MCF 10A (cell line): ENCODE measurements around the gene ASTN2. TPM values are rescaled to one million over a fixed set of nuclear protein-coding genes. Genes with fewer than 3 reads are reported as not detected.

ENCODE experiments used
- BruUV-seq: library from RNA; stranded (reverse); fragments of 400-500 nt; replicated peaks from 2 replicates; lab custom pipeline; 2021; lab: Mats Ljungman, UMichigan
- CTCF ChIA-PET: fragments of 300-600 bp; sonication (Branson Sonifier 250); formaldehyde crosslinking; extraction: SDS; loops from one replicate; lab custom pipeline; 2021; ENCODE audit warnings: antibody characterized with exemption, inconsistent platforms; lab: Yijun Ruan, JAX
- POLR2A ChIA-PET: fragments of 300-600, 350-650 bp; sonication (Branson Sonifier 250); formaldehyde crosslinking; extraction: SDS; loops from one replicate; lab custom pipeline; 2020; ENCODE audit warnings: antibody characterized with exemption, inconsistent platforms; lab: Yijun Ruan, JAX
- DNase-seq: peaks from one replicate; pipeline ENCODE4 v3.0.0-alpha.2; 2018; ENCODE audit not compliant: unreplicated experiment
- H3K27ac Mint-ChIP-seq: one replicate; pipeline ENCODE4 v1.8.0; 2022; ENCODE audit warnings: mild to moderate bottlenecking, low read depth, mixed read lengths; ENCODE audit not compliant: unreplicated experiment
- H3K27me3 Mint-ChIP-seq: one replicate; pipeline ENCODE4 v1.8.0; 2022; ENCODE audit warnings: mixed read lengths; ENCODE audit not compliant: insufficient read depth, unreplicated experiment
- H3K36me3 Mint-ChIP-seq: one replicate; pipeline ENCODE4 v1.8.0; 2022; ENCODE audit warnings: mild to moderate bottlenecking, moderate library complexity, mixed read lengths; ENCODE audit not compliant: insufficient read depth, unreplicated experiment
- H3K4me1 Mint-ChIP-seq: one replicate; pipeline ENCODE4 v1.8.0; 2022; ENCODE audit warnings: mixed read lengths; ENCODE audit not compliant: insufficient read depth, unreplicated experiment
- H3K4me3 Mint-ChIP-seq: one replicate; pipeline ENCODE4 v1.8.0; 2022; ENCODE audit warnings: mild to moderate bottlenecking, moderate library complexity, mixed read lengths; ENCODE audit not compliant: unreplicated experiment
- H3K9me3 Mint-ChIP-seq: one replicate; pipeline ENCODE4 v1.8.0; 2022; ENCODE audit warnings: mixed read lengths; ENCODE audit not compliant: unreplicated experiment
- intact Hi-C: fragments of 100-400 bp; cut with micrococcal nuclease; formaldehyde crosslinking; loops from 2 replicates; pipeline ENCODE4 v1.14.1; 2022
- total RNA-seq: library from RNA; stranded (reverse); gene quantifications from 2 replicates; pipeline ENCODE4 v1.2.3, GENCODE V29; 2022
- TF ChIP-seq, protein P1 (sequence below): fragments of 200-600 bp; IDR thresholded peaks from one replicate; pipeline ENCODE4 v1.8.0; 2022; ENCODE audit warnings: antibody characterized with exemption, mild to moderate bottlenecking; ENCODE audit not compliant: unreplicated experiment

ASTN2 gene
- total RNA-seq, 1 experiment from 2014 or later = 1.8 TPM

DNA sequence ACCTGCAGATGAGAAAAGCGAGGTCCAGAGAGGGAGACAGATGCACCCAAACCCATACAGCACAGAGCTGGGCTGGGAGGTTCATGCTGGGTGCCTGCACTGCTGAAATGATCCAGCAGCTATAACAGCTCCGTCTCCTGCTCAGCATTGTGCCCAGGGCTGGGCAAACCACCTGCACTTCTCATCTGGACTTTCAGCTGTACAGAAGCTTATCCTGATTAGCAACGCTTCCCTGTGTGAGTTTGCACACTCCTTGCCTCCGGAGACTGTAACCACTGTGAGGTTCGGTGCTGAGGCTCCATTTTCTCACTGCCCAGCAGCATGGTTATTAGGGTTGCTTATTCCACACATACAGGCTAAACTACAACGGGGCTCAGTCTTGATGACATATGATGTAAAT, 326.1 kb downstream of the ASTN2 start:
- Mint-ChIP-seq H3K9me3 (peaks cover 7% of the 10 kb centered on the region), H3K4me1 (peaks cover 6% of the 10 kb centered on the region), H3K36me3 (no peaks in the 10 kb centered on the region), H3K4me3 (no peak overlapping the region), H3K27ac (no peak overlapping the region), H3K27me3 (no peaks in the 10 kb centered on the region)
- no peak for DNase-seq
- TF ChIP-seq, protein P1, sequence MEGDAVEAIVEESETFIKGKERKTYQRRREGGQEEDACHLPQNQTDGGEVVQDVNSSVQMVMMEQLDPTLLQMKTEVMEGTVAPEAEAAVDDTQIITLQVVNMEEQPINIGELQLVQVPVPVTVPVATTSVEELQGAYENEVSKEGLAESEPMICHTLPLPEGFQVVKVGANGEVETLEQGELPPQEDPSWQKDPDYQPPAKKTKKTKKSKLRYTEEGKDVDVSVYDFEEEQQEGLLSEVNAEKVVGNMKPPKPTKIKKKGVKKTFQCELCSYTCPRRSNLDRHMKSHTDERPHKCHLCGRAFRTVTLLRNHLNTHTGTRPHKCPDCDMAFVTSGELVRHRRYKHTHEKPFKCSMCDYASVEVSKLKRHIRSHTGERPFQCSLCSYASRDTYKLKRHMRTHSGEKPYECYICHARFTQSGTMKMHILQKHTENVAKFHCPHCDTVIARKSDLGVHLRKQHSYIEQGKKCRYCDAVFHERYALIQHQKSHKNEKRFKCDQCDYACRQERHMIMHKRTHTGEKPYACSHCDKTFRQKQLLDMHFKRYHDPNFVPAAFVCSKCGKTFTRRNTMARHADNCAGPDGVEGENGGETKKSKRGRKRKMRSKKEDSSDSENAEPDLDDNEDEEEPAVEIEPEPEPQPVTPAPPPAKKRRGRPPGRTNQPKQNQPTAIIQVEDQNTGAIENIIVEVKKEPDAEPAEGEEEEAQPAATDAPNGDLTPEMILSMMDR = no peak
- intact Hi-C loops = no loop called here
- ChIA-PET POLR2A (no interaction called here), CTCF (interaction anchor here (1.2 to 1.9 kb wide), 2 partner anchors 8 to 11 kb away, joined by 3 to 5 read pairs; no protein-coding TSS in a partner anchor)
- no TSS peak for BruUV-seq

GRCh38 chr9:117088140-117088539, 326.7 kb downstream of the ASTN2 start:
- BruUV-seq = no TSS peak
- Mint-ChIP-seq H3K36me3 (no peaks in the 10 kb centered on the region), H3K4me1 (peaks cover 6% of the 10 kb centered on the region), H3K9me3 (peaks cover 7% of the 10 kb centered on the region), H3K4me3 (no peak overlapping the region), H3K27ac (no peak overlapping the region), H3K27me3 (no peaks in the 10 kb centered on the region)
- intact Hi-C loops = no loop called here
- TF ChIP-seq, protein P1 = no peak
- DNase-seq = no peak
- ChIA-PET POLR2A (no interaction called here), CTCF (interaction anchor here (1.2 to 1.9 kb wide), 2 partner anchors 8 to 10 kb away, joined by 3 to 5 read pairs; no protein-coding TSS in a partner anchor)

DNA sequence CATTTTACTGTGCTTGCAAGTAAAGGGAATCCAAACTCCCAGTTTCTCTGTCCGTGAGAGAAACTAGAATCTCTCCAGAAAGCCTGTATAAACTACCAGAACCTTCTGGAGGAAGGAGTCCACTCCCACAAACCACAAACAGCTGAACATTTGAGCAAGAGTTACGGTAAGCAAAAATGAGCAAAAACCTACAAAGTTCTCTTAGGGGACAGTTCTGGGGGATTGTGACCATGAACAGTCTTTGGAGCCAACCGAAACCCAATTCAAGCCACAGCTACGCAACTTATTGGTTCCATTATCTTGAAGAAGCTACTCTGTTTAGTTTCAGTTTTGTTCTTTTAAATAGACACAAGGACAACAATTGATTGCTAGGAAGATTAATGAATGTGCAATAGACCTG, 330.6 kb downstream of the ASTN2 start:
- DNase-seq = no peak
- BruUV-seq = no TSS peak
- intact Hi-C loops = no loop called here
- H3K4me3 Mint-ChIP-seq = no peak overlapping the region
- no peaks in the 10 kb centered on the region for H3K27me3 Mint-ChIP-seq
- POLR2A ChIA-PET = no interaction called here
- no peak overlapping the region for H3K27ac Mint-ChIP-seq
- TF ChIP-seq, protein P1 = no peak
- peaks cover 7% of the 10 kb centered on the region for H3K9me3 Mint-ChIP-seq
- no peaks in the 10 kb centered on the region for H3K36me3 Mint-ChIP-seq
- CTCF ChIA-PET = interaction anchor here (0.8 kb wide), 3 partner anchors 9 to 347 kb away, joined by 3 to 4 read pairs (median 3); no protein-coding TSS in a partner anchor
- H3K4me1 Mint-ChIP-seq = no peaks in the 10 kb centered on the region

DNA sequence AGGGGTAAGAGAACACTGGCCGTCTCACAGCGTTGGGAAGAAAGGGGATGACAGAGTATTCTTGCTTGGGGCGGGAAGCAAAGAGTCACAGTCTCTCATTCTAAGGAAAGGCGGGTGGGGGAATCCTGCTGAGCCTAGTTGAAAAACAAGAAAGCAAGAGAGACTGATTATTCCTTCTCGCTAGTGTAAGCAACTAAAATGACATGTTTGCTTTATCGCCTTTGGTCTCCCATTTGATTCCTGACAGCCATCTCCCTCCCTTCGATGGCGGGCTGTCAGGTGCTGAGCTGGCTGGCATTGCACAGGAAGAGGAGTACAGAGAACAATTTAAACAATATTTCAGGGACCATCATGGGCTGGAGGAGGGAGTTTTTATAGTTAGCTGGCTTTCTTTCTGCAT, 331.3 kb downstream of the ASTN2 start:
- ChIA-PET POLR2A (no interaction called here), CTCF (interaction anchor here (0.8 kb wide), 3 partner anchors 8 to 346 kb away, joined by 3 to 4 read pairs (median 3); no protein-coding TSS in a partner anchor)
- DNase-seq = no peak
- Mint-ChIP-seq H3K27me3 (no peaks in the 10 kb centered on the region), H3K36me3 (no peaks in the 10 kb centered on the region), H3K4me3 (no peak overlapping the region), H3K4me1 (no peaks in the 10 kb centered on the region), H3K9me3 (peaks cover 7% of the 10 kb centered on the region), H3K27ac (no peak overlapping the region)
- intact Hi-C loops = no loop called here
- TF ChIP-seq, protein P1 = no peak
- BruUV-seq = no TSS peak
